ENCODE results near the gene ALG5. TPM values are rescaled to one million over a fixed set of nuclear protein-coding genes. Genes with fewer than 3 reads are reported as not detected.

The ALG5 gene
- total RNA-seq, 1 experiment from 2014 or later, result 32.2 TPM

- H3K27ac ChIP-seq (ENCODE audit: low read depth, low read length), result no peak overlapping the region
- no peaks in the 10 kb centered on the region for H3K36me3 ChIP-seq (ENCODE audit: control insufficient read depth in 1 of 2, insufficient read depth in 2 of 2, low read length in 2 of 2)
- no peak for TF ChIP-seq ATF3 (IDR thresholded peaks at IDR 0.05)
- TF ChIP-seq ZFX (IDR thresholded peaks at IDR 0.05), result no peak
- no peak for TF ChIP-seq SIN3A (IDR thresholded peaks at IDR 0.05; ENCODE audit: low read depth)
- no peak for TF ChIP-seq EGR1 (IDR thresholded peaks at IDR 0.05; ENCODE audit: low read depth)
- TF ChIP-seq CBX3 (IDR thresholded peaks at IDR 0.05; ENCODE audit: low read depth), result no peak
- no peak for TF ChIP-seq JUND (IDR thresholded peaks at IDR 0.05)
- no peaks in the 10 kb centered on the region for H3K9me3 ChIP-seq (ENCODE audit: control insufficient read depth in 1 of 2, insufficient read depth in 1 of 2, low read depth in 1 of 2, low read length in 2 of 2)
- DNase-seq (ENCODE audit: low read depth, low spot score), result no peak
- H3K4me2 ChIP-seq (ENCODE audit: low read length), result no peak overlapping the region
- no peaks in the 10 kb centered on the region for H3K79me2 ChIP-seq (ENCODE audit: insufficient read depth, low read length)
- no peaks in the 10 kb centered on the region for H3K27me3 ChIP-seq (ENCODE audit: insufficient read depth, low read length)
- H3K9me2 ChIP-seq (ENCODE audit: insufficient read depth), result no peaks in the 10 kb centered on the region
- H4K20me1 ChIP-seq (ENCODE audit: insufficient read depth), result no peaks in the 10 kb centered on the region
- H2AFZ ChIP-seq (ENCODE audit: low read depth, low read length, poor library complexity, severe bottlenecking), result no peak overlapping the region
- H3K4me3 ChIP-seq (replicated peaks in 1 of 2; ENCODE audit: low read depth in 1 of 2, low read length in 2 of 2), result no peak overlapping the region
- intact Hi-C loops (cut with micrococcal nuclease), result no loop called here
- no peak overlapping the region for H3K9ac ChIP-seq (ENCODE audit: low read length)
- no peaks in the 10 kb centered on the region for H3K4me1 ChIP-seq (ENCODE audit: control insufficient read depth in 1 of 2, insufficient read depth in 2 of 2, low read length in 2 of 2)
- ChIA-PET POLR2A (no interaction called here), CTCF (no interaction called here), RAD21 (ENCODE audit: low non-redundant PET in 1 of 2, low total read pairs in 2 of 2, uncharacterized antibody in 2 of 2, unreplicated experiment in 2 of 2) (no interaction called here)
- ATAC-seq, result no peak
- no TSS peak for BruUV-seq (replicated peaks)
Measured at GRCh38 chr13:36913463-36913862, 85.7 kb downstream of the ALG5 start.

- Histone ChIP-seq H3K9ac (ENCODE audit: low read length) (no peak overlapping the region), H3K4me1 (ENCODE audit: control insufficient read depth in 1 of 2, insufficient read depth in 2 of 2, low read length in 2 of 2) (no peaks in the 10 kb centered on the region), H3K36me3 (ENCODE audit: control insufficient read depth in 1 of 2, insufficient read depth in 2 of 2, low read length in 2 of 2) (no peaks in the 10 kb centered on the region), H3K27me3 (ENCODE audit: insufficient read depth, low read length) (no peaks in the 10 kb centered on the region), H3K9me2 (ENCODE audit: insufficient read depth) (no peaks in the 10 kb centered on the region), H3K79me2 (ENCODE audit: insufficient read depth, low read length) (no peaks in the 10 kb centered on the region), H3K4me2 (ENCODE audit: low read length) (no peak overlapping the region), H3K4me3 (replicated peaks in 1 of 2; ENCODE audit: low read depth in 1 of 2, low read length in 2 of 2) (no peak overlapping the region), H3K9me3 (ENCODE audit: control insufficient read depth in 1 of 2, insufficient read depth in 1 of 2, low read depth in 1 of 2, low read length in 2 of 2) (no peaks in the 10 kb centered on the region), H4K20me1 (ENCODE audit: insufficient read depth) (no peaks in the 10 kb centered on the region), H2AFZ (ENCODE audit: low read depth, low read length, poor library complexity, severe bottlenecking) (no peak overlapping the region), H3K27ac (ENCODE audit: low read depth, low read length) (no peak overlapping the region)
- POLR2A ChIA-PET, result no interaction called here
- CTCF ChIA-PET, result no interaction called here
- ATAC-seq (no peak), DNase-seq (ENCODE audit: low read depth, low spot score) (no peak)
- intact Hi-C loops (cut with micrococcal nuclease), result no loop called here
- BruUV-seq (replicated peaks), result no TSS peak
- RAD21 ChIA-PET (ENCODE audit: low non-redundant PET in 1 of 2, low total read pairs in 2 of 2, uncharacterized antibody in 2 of 2, unreplicated experiment in 2 of 2), result no interaction called here
- TF ChIP-seq YY1 (IDR thresholded peaks at IDR 0.05; ENCODE audit: extremely low read depth, insufficient replicate concordance, low read depth, low read length) (no peak), ELF1 (IDR thresholded peaks at IDR 0.05; ENCODE audit: borderline replicate concordance, low read depth) (no peak), POLR2AphosphoS5 (IDR thresholded peaks at IDR 0.05; ENCODE audit: low read depth, low read length) (no peak), ATF3 (IDR thresholded peaks at IDR 0.05) (no peak), CBX3 (IDR thresholded peaks at IDR 0.05; ENCODE audit: low read depth) (no peak), ZNF274 (IDR thresholded peaks at IDR 0.05; ENCODE audit: low read depth, low read length) (no peak), ZBTB33 (IDR thresholded peaks at IDR 0.05; ENCODE audit: extremely low read depth, insufficient replicate concordance, low read length) (no peak), EGR1 (IDR thresholded peaks at IDR 0.05; ENCODE audit: low read depth) (no peak), REST (IDR thresholded peaks at IDR 0.05; ENCODE audit: low read depth) (no peak)
Measured at GRCh38 chr13:36912973-36913372, 86.2 kb downstream of the ALG5 start.
